ENCODE results near the gene PPP2R3B.
"Not testable (repeated sequence)": the region's sequence is repeated elsewhere in the genome, so short reads cannot be mapped to it uniquely, and the experiment has no call there.

The PPP2R3B gene

DNA sequence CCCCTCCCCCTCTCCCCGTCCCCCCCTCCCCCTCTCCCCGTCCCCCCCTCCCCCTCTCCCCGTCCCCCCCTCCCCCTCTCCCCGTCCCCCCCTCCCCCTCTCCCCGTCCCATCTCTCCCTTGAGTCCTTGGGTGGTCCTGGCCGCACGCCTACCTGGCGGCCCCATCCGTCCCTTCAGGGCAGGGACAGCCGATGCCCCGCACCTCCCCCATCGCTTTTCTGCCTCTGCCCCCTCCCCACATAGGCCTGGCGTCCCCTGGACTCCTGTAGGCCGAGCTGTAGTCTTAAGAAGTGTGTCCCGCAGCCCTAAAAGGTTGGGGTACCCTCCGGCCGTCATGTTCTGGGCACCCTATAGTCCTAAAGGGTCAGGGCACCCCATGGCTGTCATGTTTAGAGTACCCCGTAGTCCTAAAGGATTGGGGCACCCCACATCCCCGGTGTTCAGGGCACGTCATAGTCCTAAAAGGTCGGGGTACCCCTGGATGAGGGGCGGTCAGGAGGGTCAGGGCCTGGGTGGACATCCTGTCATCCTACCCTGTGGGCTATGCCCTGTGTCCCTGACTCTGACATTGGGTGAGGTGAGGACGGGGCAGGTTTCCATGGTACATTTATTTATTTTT is 57.3 kb downstream of the PPP2R3B start:
- TF ChIP-seq, protein P1, sequence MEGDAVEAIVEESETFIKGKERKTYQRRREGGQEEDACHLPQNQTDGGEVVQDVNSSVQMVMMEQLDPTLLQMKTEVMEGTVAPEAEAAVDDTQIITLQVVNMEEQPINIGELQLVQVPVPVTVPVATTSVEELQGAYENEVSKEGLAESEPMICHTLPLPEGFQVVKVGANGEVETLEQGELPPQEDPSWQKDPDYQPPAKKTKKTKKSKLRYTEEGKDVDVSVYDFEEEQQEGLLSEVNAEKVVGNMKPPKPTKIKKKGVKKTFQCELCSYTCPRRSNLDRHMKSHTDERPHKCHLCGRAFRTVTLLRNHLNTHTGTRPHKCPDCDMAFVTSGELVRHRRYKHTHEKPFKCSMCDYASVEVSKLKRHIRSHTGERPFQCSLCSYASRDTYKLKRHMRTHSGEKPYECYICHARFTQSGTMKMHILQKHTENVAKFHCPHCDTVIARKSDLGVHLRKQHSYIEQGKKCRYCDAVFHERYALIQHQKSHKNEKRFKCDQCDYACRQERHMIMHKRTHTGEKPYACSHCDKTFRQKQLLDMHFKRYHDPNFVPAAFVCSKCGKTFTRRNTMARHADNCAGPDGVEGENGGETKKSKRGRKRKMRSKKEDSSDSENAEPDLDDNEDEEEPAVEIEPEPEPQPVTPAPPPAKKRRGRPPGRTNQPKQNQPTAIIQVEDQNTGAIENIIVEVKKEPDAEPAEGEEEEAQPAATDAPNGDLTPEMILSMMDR (IDR thresholded peaks at IDR 0.05), result no peak
- TF ChIP-seq ZFX (IDR thresholded peaks at IDR 0.05; ENCODE audit: borderline replicate concordance), result no peak
- H3K27ac ChIP-seq, result no peak overlapping the region

DNA sequence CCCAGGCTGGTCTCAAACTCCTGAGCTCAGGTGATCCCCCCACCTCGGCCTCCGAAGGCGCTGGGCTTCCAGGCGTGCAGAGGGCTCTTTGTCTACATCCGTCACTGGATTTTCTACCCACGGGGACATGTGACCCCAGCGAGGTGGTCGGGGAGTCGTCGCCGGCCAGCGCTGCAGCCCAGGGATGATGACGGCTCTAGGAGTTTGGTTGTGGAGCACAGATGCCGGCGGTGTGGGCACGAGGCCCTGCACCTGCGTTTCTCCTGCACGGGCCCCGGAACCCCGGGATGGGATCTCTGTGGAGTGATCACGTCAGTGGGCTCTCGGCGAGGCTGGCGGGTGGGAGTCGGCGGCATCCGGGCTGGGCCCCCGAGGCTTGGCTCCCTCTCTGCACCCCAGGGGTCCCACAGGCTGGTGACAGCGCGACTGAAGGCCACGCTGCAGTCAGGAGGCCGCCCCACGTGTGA is 59.0 kb downstream of the PPP2R3B start:
- no peak overlapping the region for H3K27ac ChIP-seq
- TF ChIP-seq, protein P1 (IDR thresholded peaks at IDR 0.05), result no peak
- no peak for TF ChIP-seq ZFX (IDR thresholded peaks at IDR 0.05; ENCODE audit: borderline replicate concordance)

DNA sequence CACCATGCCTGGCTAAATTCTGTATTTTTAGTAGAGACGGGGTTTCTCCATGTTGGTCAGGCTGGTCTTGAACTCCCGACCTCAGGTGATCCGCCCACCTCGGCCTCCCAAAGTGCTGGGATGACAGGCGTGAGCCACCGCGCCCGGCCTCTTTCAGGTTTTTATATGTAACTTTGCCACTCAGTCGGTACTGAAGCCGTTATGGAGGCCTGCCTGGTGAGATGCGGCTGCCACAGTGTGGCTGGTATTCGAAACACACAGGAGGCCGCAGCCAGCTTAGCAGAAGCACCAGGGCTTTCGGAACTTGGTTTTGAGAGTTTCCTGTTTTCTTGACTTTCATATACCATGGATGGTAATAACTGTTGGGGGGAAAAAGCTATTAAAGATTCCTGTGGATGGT is 62.0 kb downstream of the PPP2R3B start:
- not testable (repeated sequence) for H3K27ac ChIP-seq

DNA sequence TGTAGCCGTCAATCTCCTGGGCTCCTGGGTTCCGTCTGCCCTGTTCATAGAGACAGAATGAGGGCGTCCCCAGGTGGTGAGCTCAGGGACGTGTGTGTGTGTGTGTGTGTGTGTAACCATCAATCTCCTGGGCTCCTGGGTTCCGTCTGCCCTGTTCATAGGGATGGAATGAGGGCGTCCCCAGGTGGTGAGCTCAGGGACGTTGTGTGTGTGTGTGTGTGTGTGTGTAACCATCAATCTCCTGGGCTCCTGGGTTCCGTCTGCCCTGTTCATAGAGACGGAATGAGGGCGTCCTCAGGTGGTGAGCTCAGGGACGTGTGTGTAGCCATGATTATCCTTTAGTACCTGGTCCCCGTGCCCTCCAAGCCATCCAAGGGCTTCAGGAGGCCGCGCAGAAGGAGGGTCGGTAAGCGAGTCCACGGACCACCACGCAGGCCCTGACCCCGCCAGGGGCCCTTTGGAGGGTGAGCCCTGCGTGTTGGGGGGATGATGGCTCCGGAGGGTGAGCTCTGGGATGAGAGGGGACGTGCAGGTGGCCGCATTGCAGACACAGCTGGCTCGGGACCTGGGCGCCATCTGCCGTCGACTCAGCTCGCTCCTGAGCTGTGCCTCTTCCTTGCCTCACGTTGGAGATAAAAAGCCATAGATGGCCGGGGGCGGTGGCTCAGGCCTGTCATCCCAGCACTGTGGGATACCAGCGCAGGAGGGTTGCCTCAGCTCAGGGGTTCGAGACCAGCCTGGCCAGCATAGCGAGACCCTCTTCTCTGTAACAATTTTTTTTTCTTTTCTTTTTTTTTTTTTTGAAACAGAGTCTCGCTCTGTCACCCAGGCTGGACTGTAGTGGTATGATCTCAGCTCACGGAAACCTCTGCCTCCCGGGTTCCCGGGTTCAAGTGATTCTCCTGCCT is 62.7 kb downstream of the PPP2R3B start:
- H3K27ac ChIP-seq, result no peak overlapping the region
- TF ChIP-seq ZFX (IDR thresholded peaks at IDR 0.05; ENCODE audit: borderline replicate concordance), result no peak
- TF ChIP-seq, protein P1 (IDR thresholded peaks at IDR 0.05), result peak; percentile 47

DNA sequence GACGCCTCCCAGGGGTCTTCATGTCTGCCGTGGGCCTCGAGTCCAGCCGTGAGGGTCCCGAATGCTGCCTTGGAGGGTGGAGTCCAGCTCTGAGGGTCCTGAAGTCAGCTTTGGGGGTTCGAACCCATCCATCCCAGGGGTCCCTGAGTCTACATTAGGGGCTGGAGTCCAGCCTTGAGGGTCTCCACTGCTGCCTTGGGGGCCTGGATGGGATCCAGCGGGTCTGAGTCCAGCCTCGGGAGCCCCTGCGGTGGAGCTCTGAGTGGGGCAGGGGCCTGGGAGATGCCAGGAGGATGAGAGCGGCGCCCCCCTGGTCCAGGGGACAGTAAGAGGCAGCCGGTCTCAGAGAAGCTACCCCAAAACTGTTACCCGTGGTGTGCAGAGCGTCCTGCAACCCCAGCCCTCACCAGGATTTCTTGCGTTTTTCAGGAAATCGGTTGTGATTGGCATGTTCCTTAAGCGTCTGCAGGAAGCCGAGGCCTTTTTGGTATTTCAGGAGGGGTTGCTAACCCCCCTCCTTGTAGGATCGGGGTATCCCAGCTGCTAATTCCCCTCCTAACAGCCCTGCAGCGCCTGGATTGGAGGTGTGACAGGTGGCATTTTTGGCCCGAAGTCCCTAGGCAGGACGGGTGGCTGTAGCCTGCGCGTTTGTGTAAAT is 66.5 kb downstream of the PPP2R3B start:
- peak overlapping the region; percentile 98 for H3K27ac ChIP-seq
- TF ChIP-seq, protein P1 (IDR thresholded peaks at IDR 0.05), result no peak
- no peak for TF ChIP-seq ZFX (IDR thresholded peaks at IDR 0.05; ENCODE audit: borderline replicate concordance)

DNA sequence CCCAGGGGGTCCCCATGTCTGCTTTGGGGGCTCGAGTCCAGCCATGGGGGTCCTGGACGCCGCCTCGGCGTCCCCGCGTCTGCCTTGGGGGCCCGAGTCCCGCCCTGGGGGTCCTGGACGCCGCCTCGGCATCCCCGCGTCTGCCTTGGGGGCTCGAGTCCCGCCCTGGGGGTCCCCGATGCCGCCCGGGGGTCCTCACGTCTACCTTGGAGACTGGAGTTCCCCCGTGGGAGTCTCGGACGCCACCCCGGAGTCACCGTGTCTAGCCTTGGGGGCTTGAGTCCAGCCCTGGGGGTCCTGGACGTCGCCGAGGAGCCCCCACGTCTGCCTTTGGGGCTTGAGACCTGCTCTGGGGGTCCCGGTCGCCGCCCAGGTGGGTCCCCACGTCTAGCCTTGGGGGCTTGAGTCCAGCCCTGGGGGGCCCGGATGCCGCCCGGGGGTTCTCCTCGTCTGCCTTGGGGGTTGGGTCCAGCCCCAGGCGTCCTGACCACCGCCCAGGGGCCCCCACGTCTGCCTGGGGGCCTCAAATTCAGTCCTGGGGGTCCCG is 67.1 kb downstream of the PPP2R3B start:
- H3K27ac ChIP-seq, result peak overlapping the region; percentile 98
- no peak for TF ChIP-seq ZFX (IDR thresholded peaks at IDR 0.05; ENCODE audit: borderline replicate concordance)
- TF ChIP-seq, protein P1 (IDR thresholded peaks at IDR 0.05), result no peak

DNA sequence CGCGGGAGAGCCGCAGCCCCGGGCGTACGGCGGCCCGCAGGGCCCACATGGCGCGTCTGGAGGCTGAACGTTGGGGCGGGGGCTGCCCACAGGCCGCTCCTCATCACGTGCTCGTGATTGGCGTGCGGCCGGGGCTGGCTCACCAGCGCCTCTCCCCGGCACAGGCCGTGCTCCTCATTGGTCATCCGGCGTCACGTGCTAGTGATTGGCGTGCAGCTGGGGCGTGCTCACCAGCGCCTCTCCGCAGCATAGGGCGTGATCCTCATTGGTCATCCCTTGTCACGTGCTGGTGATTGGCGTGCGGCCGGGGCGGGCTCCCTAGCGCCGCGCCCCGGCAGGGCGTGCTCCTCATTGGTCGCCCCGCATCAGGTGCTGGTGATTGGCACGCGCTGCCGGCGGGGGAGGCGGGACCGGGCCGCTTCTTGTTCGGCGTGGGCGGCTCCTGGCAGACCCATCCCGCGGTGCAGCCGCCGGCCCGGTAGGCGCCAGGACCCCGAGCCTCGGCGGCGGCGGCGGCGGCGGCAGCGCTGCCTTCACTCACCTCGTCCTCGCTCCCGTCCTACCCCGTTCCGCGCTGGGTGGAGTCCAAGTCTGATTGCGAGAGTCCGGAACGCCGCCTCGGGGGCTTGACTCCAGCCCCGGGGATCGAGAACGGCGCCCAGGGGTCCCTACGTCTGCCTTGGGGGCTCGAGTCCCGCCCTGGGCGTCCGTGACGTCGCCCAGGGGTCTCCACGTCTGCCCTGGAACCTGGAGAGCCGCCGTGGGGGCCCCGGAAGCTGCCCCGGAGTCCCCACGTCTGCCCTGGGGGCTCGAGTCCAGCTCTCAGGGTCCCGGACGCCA is 67.7 kb downstream of the PPP2R3B start, which contains the start of gene GTPBP6:
GTPBP6 (minus strand) TSS at position 58 of the 840 bp plus-strand sequence; CDS start at position 49, 9 bp downstream.
- TF ChIP-seq, protein P1 (IDR thresholded peaks at IDR 0.05), result peak; percentile 46
- no peak for TF ChIP-seq ZFX (IDR thresholded peaks at IDR 0.05; ENCODE audit: borderline replicate concordance)
- H3K27ac ChIP-seq, result peak within 1 kb of the TSS; percentile 98

Measured in 22Rv1 (cell line).